Dermis microvascular lymphatic vessel endothelial cell (primary cell): Measurements from ENCODE around the gene SCYGR4. TPM values are rescaled to one million over a fixed set of nuclear protein-coding genes. Genes with fewer than 3 reads are reported as not detected.
A peak's percentile ranks its signal among the peaks of the same experiment; 100 is the strongest.

Experiments used
- DNase-seq, 2 donors: peaks; one replicate each; pipeline versions ENCODE4 v3.0.0 to v3.0.0-alpha.2; 2010; ENCODE audit warnings: low read depth in 2 of 2
- total RNA-seq: library from RNA; depleted of rRNA; stranded (reverse); fragments of >200 nt; gene quantifications from 2 replicates; pipeline ENCODE4 v1.2.1, GENCODE V29; 2014

The SCYGR4 gene
- total RNA-seq, 1 donor from 2014 or later: not detected

GRCh38 chr2:227614246-227614645 is 3.1 kb upstream of the SCYGR4 start:
- no peak for DNase-seq

GRCh38 chr2:227614740-227615139 is 2.6 kb upstream of the SCYGR4 start, which contains the start of gene SCYGR3:
SCYGR3 (minus strand) TSS chr2:227614840; CDS start chr2:227614840, 0 bp downstream.
- no peak for DNase-seq

GRCh38 chr2:227615181-227615580 is 2.1 kb upstream of the SCYGR4 start:
- no peak for DNase-seq

GRCh38 chr2:227615906-227616305 is 1.4 kb upstream of the SCYGR4 start:
- DNase-seq: no peak

GRCh38 chr2:227616631-227617030 is 667 bp upstream of the SCYGR4 start:
- no peak for DNase-seq

GRCh38 chr2:227623226-227623625 is 5.9 kb downstream of the SCYGR4 start:
- peak in 1 of 2 donors; percentile 38 for DNase-seq

- DNase-seq: no peak
Measured at GRCh38 chr2:227625420-227625819, 8.1 kb downstream of the SCYGR4 start.

- no peak for DNase-seq
Measured at GRCh38 chr2:227626580-227627151, 9.4 kb downstream of the SCYGR4 start.

- no peak for DNase-seq
Measured at GRCh38 chr2:227627769-227628168, 10.5 kb downstream of the SCYGR4 start.

- no peak for DNase-seq
Measured at GRCh38 chr2:227629435-227629834, 12.1 kb downstream of the SCYGR4 start.

- no peak for DNase-seq
Measured at GRCh38 chr2:227630322-227630721, 13.0 kb downstream of the SCYGR4 start.

- no peak for DNase-seq
Measured at GRCh38 chr2:227632827-227633226, 15.5 kb downstream of the SCYGR4 start.

- DNase-seq: no peak
Measured at GRCh38 chr2:227634201-227634600, 16.9 kb downstream of the SCYGR4 start.

GRCh38 chr2:227642656-227643055 is 25.4 kb downstream of the SCYGR4 start:
- DNase-seq: no peak

- DNase-seq: no peak
Measured at GRCh38 chr2:227643990-227644551, 26.8 kb downstream of the SCYGR4 start.

- no peak for DNase-seq
Measured at GRCh38 chr2:227653419-227653818, 36.1 kb downstream of the SCYGR4 start.

GRCh38 chr2:227654426-227654825 is 37.1 kb downstream of the SCYGR4 start:
- no peak for DNase-seq

GRCh38 chr2:227655454-227655853 is 38.2 kb downstream of the SCYGR4 start:
- peak in 1 of 2 donors; percentile 45 for DNase-seq

- DNase-seq: no peak
Measured at GRCh38 chr2:227657199-227657845, 40.0 kb downstream of the SCYGR4 start.

GRCh38 chr2:227661025-227661649 is 43.8 kb downstream of the SCYGR4 start:
- DNase-seq: no peak

- DNase-seq: no peak
Measured at GRCh38 chr2:227661827-227662226, 44.5 kb downstream of the SCYGR4 start.

- no peak for DNase-seq
Measured at GRCh38 chr2:227665189-227665940, 48.1 kb downstream of the SCYGR4 start.
